ENCODE results near the gene PCDHGA3.

Gene PCDHGA3

GRCh38 chr5:141362719-141363118 is 19.1 kb downstream of the PCDHGA3 start:
- Histone ChIP-seq H3K14ac (ENCODE audit: low read length) (no peak overlapping the region), H2BK5ac (ENCODE audit: low read length) (no peak overlapping the region), H3K9me3 (replicated peaks in 1 of 2; ENCODE audit: control insufficient read depth in 2 of 2, insufficient read depth in 1 of 2, low read depth in 1 of 2, low read length in 2 of 2) (peaks cover 30 to 53% of the 10 kb centered on the region in 2 donors), H3K4ac (ENCODE audit: low read length) (no peak overlapping the region), H2BK15ac (ENCODE audit: low read length) (no peak overlapping the region), H2AFZ (ENCODE audit: low read length) (no peak overlapping the region), H3K23ac (ENCODE audit: low read depth, low read length, poor library complexity) (no peak overlapping the region), H4K91ac (ENCODE audit: low read depth, low read length, poor library complexity) (no peak overlapping the region), H3K18ac (ENCODE audit: low read length) (no peak overlapping the region), H2BK12ac (ENCODE audit: low read length) (no peak overlapping the region), H4K8ac (ENCODE audit: low read depth, low read length) (no peak overlapping the region), H3K9ac (ENCODE audit: low read depth, low read length, poor library complexity) (no peak overlapping the region), H3K4me2 (ENCODE audit: insufficient read depth, low read length, poor library complexity, severe bottlenecking) (no peak overlapping the region), H2AK5ac (ENCODE audit: low read depth, low read length) (no peak overlapping the region), H3K36me3 (replicated peaks in 1 of 2; ENCODE audit: control insufficient read depth in 2 of 2, insufficient read depth in 2 of 2, low read length in 2 of 2) (peaks cover 0 to 2% of the 10 kb centered on the region in 2 donors), H3K27ac (replicated peaks; ENCODE audit: low read length) (no peak overlapping the region), H2BK120ac (ENCODE audit: low read depth, low read length) (no peak overlapping the region), H3K79me1 (ENCODE audit: low read depth, low read length) (peaks cover 2% of the 10 kb centered on the region), H3K4me1 (ENCODE audit: control insufficient read depth in 2 of 2, insufficient read depth in 1 of 2, low read depth in 1 of 2, low read length in 2 of 2) (no peaks in the 10 kb centered on the region), H3K4me3 (ENCODE audit: low read length in 2 of 2) (no peak overlapping the region), H3K27me3 (ENCODE audit: control insufficient read depth in 3 of 3, insufficient read depth in 3 of 3, low read depth in 1 of 3, low read length in 3 of 3) (no peaks in the 10 kb centered on the region)
- no peak for DNase-seq (ENCODE audit: low spot score)

- no peak within 1 kb of the TSS for H3K23ac ChIP-seq (ENCODE audit: low read depth, low read length, poor library complexity)
- no peak within 1 kb of the TSS for H3K4me3 ChIP-seq (ENCODE audit: low read length in 2 of 2)
- no peak within 1 kb of the TSS for H4K8ac ChIP-seq (ENCODE audit: low read depth, low read length)
- no peak within 1 kb of the TSS for H3K4ac ChIP-seq (ENCODE audit: low read length)
- peaks cover 0 to 2% of the 10 kb centered on the region in 2 donors for H3K36me3 ChIP-seq (replicated peaks in 1 of 2; ENCODE audit: control insufficient read depth in 2 of 2, insufficient read depth in 2 of 2, low read length in 2 of 2)
- no peak within 1 kb of the TSS for H3K9ac ChIP-seq (ENCODE audit: low read depth, low read length, poor library complexity)
- no peak within 1 kb of the TSS for H2AK5ac ChIP-seq (ENCODE audit: low read depth, low read length)
- no peak within 1 kb of the TSS for H2BK15ac ChIP-seq (ENCODE audit: low read length)
- no CpG with 5 or more reads among the region's 34 CpGs for WGBS, 2 donors (ENCODE audit: extremely low coverage in 2 of 2, insufficient read length in 2 of 2, insufficient replicate concordance in 1 of 2)
- H3K4me1 ChIP-seq (ENCODE audit: control insufficient read depth in 2 of 2, insufficient read depth in 1 of 2, low read depth in 1 of 2, low read length in 2 of 2) = no peaks in the 10 kb centered on the region
- H4K91ac ChIP-seq (ENCODE audit: low read depth, low read length, poor library complexity) = no peak within 1 kb of the TSS
- no peak within 1 kb of the TSS for H2BK120ac ChIP-seq (ENCODE audit: low read depth, low read length)
- no peak for DNase-seq (ENCODE audit: low spot score)
- no peak within 1 kb of the TSS for H2BK12ac ChIP-seq (ENCODE audit: low read length)
- peaks cover 30 to 45% of the 10 kb centered on the region in 2 donors for H3K9me3 ChIP-seq (replicated peaks in 1 of 2; ENCODE audit: control insufficient read depth in 2 of 2, insufficient read depth in 1 of 2, low read depth in 1 of 2, low read length in 2 of 2)
- H3K4me2 ChIP-seq (ENCODE audit: insufficient read depth, low read length, poor library complexity, severe bottlenecking) = no peak within 1 kb of the TSS
- no peak within 1 kb of the TSS for H3K18ac ChIP-seq (ENCODE audit: low read length)
- H2BK5ac ChIP-seq (ENCODE audit: low read length) = no peak within 1 kb of the TSS
- H3K79me1 ChIP-seq (ENCODE audit: low read depth, low read length) = peaks cover 2% of the 10 kb centered on the region
- H2AFZ ChIP-seq (ENCODE audit: low read length) = no peak within 1 kb of the TSS
- H3K14ac ChIP-seq (ENCODE audit: low read length) = no peak within 1 kb of the TSS
- no peak within 1 kb of the TSS for H3K27ac ChIP-seq (replicated peaks; ENCODE audit: low read length)
- H3K27me3 ChIP-seq (ENCODE audit: control insufficient read depth in 3 of 3, insufficient read depth in 3 of 3, low read depth in 1 of 3, low read length in 3 of 3) = no peaks in the 10 kb centered on the region
These were observed 20.5 kb downstream of the PCDHGA3 start, which contains the start of gene PCDHGA5 for GRCh38 chr5:141363952-141364660. Gene PCDHGA5, plus strand, starts transcription at chr5:141364162. Its CDS starts 169 bp downstream, at chr5:141364331.

GRCh38 chr5:141366016-141366896 is 22.6 kb downstream of the PCDHGA3 start:
- Histone ChIP-seq H3K4me2 (ENCODE audit: insufficient read depth, low read length, poor library complexity, severe bottlenecking) (no peak overlapping the region), H3K9ac (ENCODE audit: low read depth, low read length, poor library complexity) (peak overlapping the region; percentile 44), H4K8ac (ENCODE audit: low read depth, low read length) (peak overlapping the region; percentile 92), H2AFZ (ENCODE audit: low read length) (no peak overlapping the region), H3K4ac (ENCODE audit: low read length) (no peak overlapping the region), H3K4me3 (ENCODE audit: low read length in 2 of 2) (no peak overlapping the region), H3K14ac (ENCODE audit: low read length) (peak overlapping the region; percentile 31), H3K79me1 (ENCODE audit: low read depth, low read length) (peaks cover 2% of the 10 kb centered on the region), H3K23ac (ENCODE audit: low read depth, low read length, poor library complexity) (peak overlapping the region; percentile 80), H3K27me3 (ENCODE audit: control insufficient read depth in 3 of 3, insufficient read depth in 3 of 3, low read depth in 1 of 3, low read length in 3 of 3) (no peaks in the 10 kb centered on the region), H3K9me3 (replicated peaks in 1 of 2; ENCODE audit: control insufficient read depth in 2 of 2, insufficient read depth in 1 of 2, low read depth in 1 of 2, low read length in 2 of 2) (peaks cover 30 to 43% of the 10 kb centered on the region in 2 donors), H3K27ac (replicated peaks; ENCODE audit: low read length) (no peak overlapping the region), H2BK12ac (ENCODE audit: low read length) (no peak overlapping the region), H2AK5ac (ENCODE audit: low read depth, low read length) (no peak overlapping the region), H3K36me3 (replicated peaks in 1 of 2; ENCODE audit: control insufficient read depth in 2 of 2, insufficient read depth in 2 of 2, low read length in 2 of 2) (peaks cover 0 to 2% of the 10 kb centered on the region in 2 donors), H2BK5ac (ENCODE audit: low read length) (peak overlapping the region; percentile 57), H4K91ac (ENCODE audit: low read depth, low read length, poor library complexity) (no peak overlapping the region), H3K4me1 (ENCODE audit: control insufficient read depth in 2 of 2, insufficient read depth in 1 of 2, low read depth in 1 of 2, low read length in 2 of 2) (no peaks in the 10 kb centered on the region), H3K18ac (ENCODE audit: low read length) (peak overlapping the region; percentile 27), H2BK15ac (ENCODE audit: low read length) (no peak overlapping the region), H2BK120ac (ENCODE audit: low read depth, low read length) (no peak overlapping the region)
- no peak for DNase-seq (ENCODE audit: low spot score)
- WGBS, 2 donors (ENCODE audit: extremely low coverage in 2 of 2, insufficient read length in 2 of 2, insufficient replicate concordance in 1 of 2) = no CpG with 5 or more reads among the region's 46 CpGs
